SU-DHL-6 (cell line): Measurements from ENCODE around the gene NFE2L3.

Source experiments
- CTCF ChIP-seq: fragments of 200-600 bp; sonication (generic); IDR thresholded peaks from one replicate; pipeline ENCODE4 v1.5.1; 2017; ENCODE audit warnings: antibody characterized with exemption, mild to moderate bottlenecking, low read length, moderate library complexity; ENCODE audit not compliant: insufficient read depth, poor library complexity, severe bottlenecking
- EZH2phosphoT487 ChIP-seq: fragments of 200-600 bp; sonication (generic), shearing (Covaris generic); conservative IDR thresholded peaks from 2 replicates; pipeline ENCODE4 v1.6.1; 2018; ENCODE audit warnings: mild to moderate bottlenecking, antibody characterized with exemption, low read length, moderate library complexity, mixed read lengths

- TF ChIP-seq CTCF (no peak), EZH2phosphoT487 (no peak)
Measured at GRCh38 chr7:26151096-26151495, 902 bp upstream of the NFE2L3 start.
